ENCODE measurements around the gene SYNGR2. TPM values are rescaled to one million over a fixed set of nuclear protein-coding genes. Genes with fewer than 3 reads are reported as not detected.

SYNGR2 gene
- total and polyA plus RNA-seq, 9 of the 15 experiments (the other 6 are each of a cell fraction or from before 2014, with no cell fraction given), result 1.4 to 173 (median 87.8) TPM

GRCh38 chr17:78176548-78177025 lies 8.2 kb downstream of the SYNGR2 start (continued):
- TF ChIP-seq ELK1 (CRISPR knock-in tag; IDR thresholded peaks at IDR 0.05) (no peak), ZNF764 (CRISPR knock-in tag; IDR thresholded peaks at IDR 0.05; ENCODE audit: low read depth) (no peak), WHSC1 (IDR thresholded peaks at IDR 0.05; ENCODE audit: low read length) (no peak), CTCF (IDR thresholded peaks at IDR 0.05 in 2 of 3, conservative IDR thresholded peaks at IDR 0.05 in 1 of 3; ENCODE audit: insufficient read depth in 2 of 3, low read depth in 1 of 3, low read length in 3 of 3) (peak; percentile 92 to 97 (median 94)), NFRKB (IDR thresholded peaks at IDR 0.05; ENCODE audit: low read depth) (no peak), CHD2 (IDR thresholded peaks at IDR 0.05; ENCODE audit: low read depth, low read length) (peak; percentile 12; the same call in 1 of the 2 replicates), RREB1 (CRISPR knock-in tag; IDR thresholded peaks at IDR 0.05) (no peak), KDM4B (IDR thresholded peaks at IDR 0.05; ENCODE audit: borderline replicate concordance in 2 of 2, low read depth in 1 of 2) (no peak), ZNF133 (CRISPR knock-in tag; IDR thresholded peaks at IDR 0.05) (no peak), ARID2 (IDR thresholded peaks at IDR 0.05) (no peak), ZHX1 (conservative IDR thresholded peaks at IDR 0.05; ENCODE audit: low read length) (no peak), GATA2 (CRISPR knock-in tag; IDR thresholded peaks at IDR 0.05) (no peak), ZNF766 (CRISPR knock-in tag; conservative IDR thresholded peaks at IDR 0.05) (no peak), SPI1 (IDR thresholded peaks at IDR 0.05; ENCODE audit: borderline replicate concordance, low read depth, low read length) (no peak), TFAM (CRISPR knock-in tag; conservative IDR thresholded peaks at IDR 0.05) (no peak)

Measured in K562 (cell line).